Activated T-helper 1 cell treated with Interleukin-2 at 50 U/mL for 16 hours (primary cell): ENCODE results near the gene PCDH9.

Source experiments
- DNase-seq: peaks from one replicate; pipeline ENCODE4 v3.0.0-alpha.2; 2020; ENCODE audit warnings: low read depth

The PCDH9 gene

GRCh38 chr13:67229481-67230403, at the start of gene PCDH9:
PCDH9 (minus strand) TSS chr13:67230336; CDS start chr13:67228440, 1,896 bp downstream.
- no peak for DNase-seq

GRCh38 chr13:67278235-67278634, 48.1 kb upstream of the PCDH9 start:
- no peak for DNase-seq

- DNase-seq = no peak
Measured at GRCh38 chr13:67277581-67277980, 47.4 kb upstream of the PCDH9 start.

GRCh38 chr13:67275351-67275960, 45.3 kb upstream of the PCDH9 start:
- DNase-seq = no peak

- no peak for DNase-seq
Measured at GRCh38 chr13:67273001-67273400, 42.9 kb upstream of the PCDH9 start.

- DNase-seq = no peak
Measured at GRCh38 chr13:67267136-67267535, 37.0 kb upstream of the PCDH9 start.

- no peak for DNase-seq
Measured at GRCh38 chr13:67259208-67259607, 29.1 kb upstream of the PCDH9 start.

GRCh38 chr13:67258482-67258881, 28.3 kb upstream of the PCDH9 start:
- DNase-seq = no peak

- no peak for DNase-seq
Measured at GRCh38 chr13:67238861-67239260, 8.7 kb upstream of the PCDH9 start.

- no peak for DNase-seq
Measured at GRCh38 chr13:67238277-67238859, 8.2 kb upstream of the PCDH9 start.

- no peak for DNase-seq
Measured at GRCh38 chr13:67235265-67235664, 5.1 kb upstream of the PCDH9 start.

GRCh38 chr13:67232384-67232783, 2.2 kb upstream of the PCDH9 start:
- DNase-seq = no peak

GRCh38 chr13:67231289-67232000, 1.3 kb upstream of the PCDH9 start:
- DNase-seq = no peak

- peak; percentile 60 for DNase-seq
Measured at GRCh38 chr13:67230404-67231288, 510 bp upstream of the PCDH9 start.

- no peak for DNase-seq
Measured at GRCh38 chr13:67228916-67229315, 1.2 kb downstream of the PCDH9 start.

- DNase-seq = no peak
Measured at GRCh38 chr13:67228031-67228430, 2.1 kb downstream of the PCDH9 start.

- DNase-seq = no peak
Measured at GRCh38 chr13:67227131-67227983, 2.8 kb downstream of the PCDH9 start.

GRCh38 chr13:67226696-67227095, 3.4 kb downstream of the PCDH9 start:
- no peak for DNase-seq

GRCh38 chr13:67225252-67226159, 4.6 kb downstream of the PCDH9 start:
- no peak for DNase-seq
